DND-41 (cell line): ENCODE measurements around the gene SESTD1.

ENCODE experiments used
- CTCF ChIP-seq: IDR thresholded peaks from 2 replicates; pipeline ENCODE4 v1.5.1; 2012; ENCODE audit warnings: borderline replicate concordance, low read length, moderate library complexity, mild to moderate bottlenecking; ENCODE audit not compliant: poor library complexity, severe bottlenecking; ENCODE audit errors: extremely low read depth
- EZH2 ChIP-seq: IDR thresholded peaks from 3 replicates; pipeline ENCODE4 v1.6.1; 2012; ENCODE audit warnings: borderline replicate concordance, low read depth, mild to moderate bottlenecking, moderate library complexity, low read length, inconsistent platforms; ENCODE audit not compliant: severe bottlenecking

GRCh38 chr2:179218848-179219594 lies 45.6 kb downstream of the SESTD1 start:
- TF ChIP-seq CTCF, result peak; percentile 92
- TF ChIP-seq EZH2, result no peak
